IMR-90 (cell line): Measurements from ENCODE around the gene MICALL2. TPM values are rescaled to one million over a fixed set of nuclear protein-coding genes. Genes with fewer than 3 reads are reported as not detected.

ENCODE experiments used
- ATAC-seq: fragments of 200-7000 bp; cut with Tn5 transposase; 2 replicates; pipeline ENCODE4 v1.9.1; 2020; ENCODE audit warnings: low read depth, mild to moderate bottlenecking, moderate library complexity
- BruUV-seq: library from RNA; stranded (reverse); fragments of 400-500 nt; replicated peaks from 2 replicates; lab custom pipeline; 2021; lab: Mats Ljungman, UMichigan
- CTCF ChIA-PET: fragments of 300-600 bp; formaldehyde crosslinking; extraction: SDS; loops from one replicate; lab custom pipeline; 2021; ENCODE audit warnings: antibody characterized with exemption; lab: Yijun Ruan, JAX
- POLR2A ChIA-PET: fragments of 300-600 bp; sonication (Branson Sonifier 250); formaldehyde crosslinking; loops from one replicate; lab custom pipeline; 2022; ENCODE audit warnings: antibody characterized with exemption; ENCODE audit not compliant: unreplicated experiment; lab: Charles Lee
- DNase-seq: peaks from one replicate; pipeline ENCODE4 v3.0.0; 2013
- H2AFZ ChIP-seq: replicated peaks from 2 replicates; pipeline ENCODE3; 2013; ENCODE audit warnings: low read length, mild to moderate bottlenecking; ENCODE audit not compliant: poor library complexity
- H2AK5ac ChIP-seq: 2 replicates; pipeline ENCODE4 v1.6.1; 2013; ENCODE audit warnings: low read depth, low read length, inconsistent platforms
- H2AK9ac ChIP-seq: replicated peaks from 2 replicates; pipeline ENCODE3; 2013; ENCODE audit warnings: mild to moderate bottlenecking, low read depth, low read length, moderate library complexity; ENCODE audit not compliant: poor library complexity
- H2BK120ac ChIP-seq: 2 replicates; pipeline ENCODE4 v1.6.1; 2013; ENCODE audit warnings: low read depth, low read length, inconsistent platforms
- H2BK15ac ChIP-seq: 3 replicates; pipeline ENCODE4 v1.6.1; 2013; ENCODE audit warnings: low read depth, low read length, inconsistent platforms
- H2BK20ac ChIP-seq: 2 replicates; pipeline ENCODE4 v1.6.1; 2013; ENCODE audit warnings: low read depth, mild to moderate bottlenecking, inconsistent platforms, low read length, moderate library complexity
- H2BK5ac ChIP-seq: 2 replicates; pipeline ENCODE4 v1.6.1; 2013; ENCODE audit warnings: mild to moderate bottlenecking, low read depth, low read length, inconsistent platforms; ENCODE audit not compliant: poor library complexity, severe bottlenecking
- H3K14ac ChIP-seq: replicated peaks from 2 replicates; pipeline ENCODE4 v1.6.1; 2013; ENCODE audit warnings: low read depth, low read length, inconsistent platforms
- H3K18ac ChIP-seq: 2 replicates; pipeline ENCODE4 v1.6.1; 2013; ENCODE audit warnings: low read depth, low read length, control low read depth
- H3K23ac ChIP-seq: 2 replicates; pipeline ENCODE4 v1.6.1; 2013; ENCODE audit warnings: low read depth, low read length, inconsistent platforms
- H3K27ac ChIP-seq: 2 replicates; pipeline ENCODE4 v1.5.1; 2013; ENCODE audit warnings: mild to moderate bottlenecking, control low read depth, low read length; ENCODE audit not compliant: insufficient read depth
- H3K27me3 ChIP-seq: 2 replicates; pipeline ENCODE4 v1.6.1; 2013; ENCODE audit warnings: low read length; ENCODE audit not compliant: control insufficient read depth, insufficient read depth
- H3K36me3 ChIP-seq: 2 replicates; pipeline ENCODE4 v1.6.1; 2013; ENCODE audit warnings: low read length, mixed read lengths; ENCODE audit not compliant: control insufficient read depth, insufficient read depth
- H3K4ac ChIP-seq: 2 replicates; pipeline ENCODE4 v1.6.1; 2013; ENCODE audit warnings: low read depth, low read length, inconsistent platforms
- H3K4me1 ChIP-seq: 2 replicates; pipeline ENCODE4 v1.6.1; 2013; ENCODE audit warnings: low read length, mixed read lengths; ENCODE audit not compliant: control insufficient read depth, insufficient read depth
- H3K4me2 ChIP-seq: 2 replicates; pipeline ENCODE4 v1.6.1; 2013; ENCODE audit warnings: low read depth, mild to moderate bottlenecking, control low read depth, low read length, moderate library complexity
- H3K4me3 ChIP-seq: 2 replicates; pipeline ENCODE4 v1.5.1; 2013; ENCODE audit warnings: low read depth, mild to moderate bottlenecking, control low read depth, low read length, moderate library complexity; ENCODE audit not compliant: insufficient read depth
- H3K56ac ChIP-seq: 2 replicates; pipeline ENCODE4 v1.6.1; 2013; ENCODE audit warnings: low read length, inconsistent platforms; ENCODE audit not compliant: insufficient read depth; ENCODE audit errors: extremely low read depth
- H3K79me1 ChIP-seq, 2 experiments: 2 replicates each; pipeline ENCODE4 v1.6.1; 2013; ENCODE audit warnings: low read length in 2 of 2, inconsistent platforms in 1 of 2, low read depth in 1 of 2
- H3K9ac ChIP-seq: 2 replicates; pipeline ENCODE4 v1.6.1; 2013; ENCODE audit warnings: low read depth, low read length, control low read depth
- H3K9me1 ChIP-seq: 2 replicates; pipeline ENCODE4 v1.6.1; 2013; ENCODE audit warnings: low read length, inconsistent platforms; ENCODE audit not compliant: insufficient read depth
- H3K9me3 ChIP-seq: 2 replicates; pipeline ENCODE4 v1.6.1; 2013; ENCODE audit warnings: low read length; ENCODE audit not compliant: control insufficient read depth, insufficient read depth
- H4K20me1 ChIP-seq: 2 replicates; pipeline ENCODE4 v1.6.1; 2013; ENCODE audit warnings: low read length, inconsistent platforms; ENCODE audit not compliant: insufficient read depth
- H4K5ac ChIP-seq: 2 replicates; pipeline ENCODE4 v1.6.1; 2013; ENCODE audit warnings: mild to moderate bottlenecking, low read depth, low read length, control low read depth
- H4K8ac ChIP-seq, 2 experiments: 2 replicates each; pipeline ENCODE4 v1.6.1; 2013; ENCODE audit warnings: low read depth in 2 of 2, low read length in 2 of 2, control low read depth in 1 of 2, inconsistent platforms in 1 of 2
- H4K91ac ChIP-seq: 2 replicates; pipeline ENCODE4 v1.6.1; 2013; ENCODE audit warnings: low read depth, low read length, inconsistent platforms; ENCODE audit not compliant: insufficient read depth
- BHLHE40 ChIP-seq: fragments of 150-350 bp; IDR thresholded peaks from 2 replicates; pipeline ENCODE4 v1.6.1; 2016; ENCODE audit warnings: mild to moderate bottlenecking, low read depth, low read length
- CEBPB ChIP-seq: IDR thresholded peaks from 2 replicates; pipeline ENCODE4 v1.6.1; 2012; ENCODE audit warnings: low read depth, low read length, improper control_type of control experiment
- CHD1 ChIP-seq: IDR thresholded peaks from 2 replicates; pipeline ENCODE4 v1.6.1; 2012; ENCODE audit warnings: low read depth, low read length, improper control_type of control experiment
- CTCF ChIP-seq: conservative IDR thresholded peaks from 2 replicates; pipeline ENCODE4 v1.5.1; 2012; ENCODE audit warnings: mild to moderate bottlenecking, low read depth, low read length, improper control_type of control experiment
- ELK1 ChIP-seq: fragments of 150-350 bp; IDR thresholded peaks from 2 replicates; pipeline ENCODE4 v1.6.1; 2016; ENCODE audit warnings: low read depth, mild to moderate bottlenecking, low read length, moderate library complexity, borderline replicate concordance
- FOS ChIP-seq: fragments of 150-350 bp; IDR thresholded peaks from 2 replicates; pipeline ENCODE4 v1.6.1; 2016; ENCODE audit warnings: low read depth, low read length
- MAZ ChIP-seq: IDR thresholded peaks from 2 replicates; pipeline ENCODE4 v1.6.1; 2012; ENCODE audit warnings: low read depth, mild to moderate bottlenecking, low read length, improper control_type of control experiment, moderate library complexity, borderline replicate concordance
- NFE2L2 ChIP-seq: fragments of 150-350 bp; IDR thresholded peaks from 2 replicates; pipeline ENCODE4 v1.6.1; 2016; ENCODE audit warnings: low read depth, mild to moderate bottlenecking, low read length
- POLR2A ChIP-seq: IDR thresholded peaks from 2 replicates; pipeline ENCODE4 v1.6.1; 2012; ENCODE audit warnings: mild to moderate bottlenecking, low read depth, low read length
- RAD21 ChIP-seq: IDR thresholded peaks from 2 replicates; pipeline ENCODE4 v1.6.1; 2012; ENCODE audit warnings: low read length, improper control_type of control experiment
- RFX5 ChIP-seq: IDR thresholded peaks from 2 replicates; pipeline ENCODE4 v1.8.0; 2012; ENCODE audit warnings: low read depth, mild to moderate bottlenecking, low read length, moderate library complexity
- SMC3 ChIP-seq: fragments of 150-350 bp; IDR thresholded peaks from 2 replicates; pipeline ENCODE4 v1.6.1; 2016; ENCODE audit warnings: low read depth, mild to moderate bottlenecking, antibody characterized with exemption, low read length, moderate library complexity
- WGBS, 2 experiments: methylation state at CpG; one replicate each; pipeline versions ENCODE4 v1.1.5 to v1.1.7; 2013; ENCODE audit warnings: missing lambda C conversion rate in 2 of 2; ENCODE audit not compliant: insufficient read length in 1 of 2; ENCODE audit errors: extremely low coverage in 2 of 2; 5-methylcytosine and 5-hydroxymethylcytosine counted together
- dilution Hi-C: fragments of 300-500 bp; cut with HindIII; formaldehyde crosslinking; loops from one replicate; pipeline ENCODE4 v1.14.3; 2018; ENCODE audit warnings: low sequenced_read_pairs; ENCODE audit not compliant: unreplicated experiment
- in situ Hi-C: fragments of 300-500 bp; cut with MboI; formaldehyde crosslinking; loops from 3 replicates; pipeline ENCODE4 v1.14.3; 2019; ENCODE audit warnings: low sequenced_read_pairs, inconsistent platforms, mixed read lengths
- intact Hi-C: fragments of 100-400 bp; cut with micrococcal nuclease; formaldehyde crosslinking; loops from 2 replicates; pipeline ENCODE4 v1.10.0; 2022
- polyA plus RNA-seq, 3 experiments: library from polyadenylated mRNA; depleted of rRNA; stranded (reverse); fragments of >200 nt; gene quantifications; 2 replicates each; pipeline ENCODE4 v1.2.3, GENCODE V29; 2012; ENCODE audit warnings: low replicate concordance in 1 of 3
- total RNA-seq: library from RNA; depleted of rRNA; stranded (reverse); fragments of >200 nt; gene quantifications from 2 replicates; pipeline ENCODE4 v1.2.3, GENCODE V29; 2012

MICALL2 gene
- total and polyA plus RNA-seq, 2 of the 4 experiments (the other 2 are of a cell fraction): 6.6 to 34.1 TPM

GRCh38 chr7:1496531-1497292 lies 37.4 kb upstream of the MICALL2 start:
- no peak overlapping the region for H3K9ac ChIP-seq
- no peak for ATAC-seq
- H2AFZ ChIP-seq: no peak overlapping the region
- no peak overlapping the region for H2BK120ac ChIP-seq
- no peak overlapping the region for H3K56ac ChIP-seq
- dilution Hi-C loops: no loop called here
- TF ChIP-seq ELK1 (no peak), NFE2L2 (no peak), MAZ (no peak), BHLHE40 (no peak), POLR2A (no peak), FOS (no peak), SMC3 (no peak), CHD1 (no peak), RFX5 (no peak), RAD21 (no peak), CEBPB (no peak), CTCF (no peak)
- POLR2A ChIA-PET: no interaction called here
- no peak overlapping the region for H3K23ac ChIP-seq
- no peak overlapping the region for H4K91ac ChIP-seq
- H3K4me3 ChIP-seq: no peak overlapping the region
- H3K14ac ChIP-seq: no peak overlapping the region
- in situ Hi-C loops: no loop called here
- 0 out of 2 replicates have a peak, but pooled peaks cover 4% of the 10 kb centered on the region for H4K20me1 ChIP-seq
- H3K27ac ChIP-seq: no peak overlapping the region
- no peak overlapping the region for H2BK15ac ChIP-seq
- peaks cover 2 to 19% of the 10 kb centered on the region in 2 experiments; a peak in 3 of 4 replicates for H3K79me1 ChIP-seq
- BruUV-seq: no TSS peak
- no peak overlapping the region for H3K4ac ChIP-seq
- H3K4me1 ChIP-seq: no peaks in the 10 kb centered on the region
- H3K27me3 ChIP-seq: no peaks in the 10 kb centered on the region
- H3K9me1 ChIP-seq: no peaks in the 10 kb centered on the region
- intact Hi-C loops: no loop called here
- WGBS, 2 experiments: 100% methylated on average over 13 of the region's 33 CpGs; no CpG with 5 or more reads in 1 of the 2 experiments
- no peak overlapping the region for H2BK20ac ChIP-seq
- H4K5ac ChIP-seq: no peak overlapping the region
- H3K18ac ChIP-seq: no peak overlapping the region
- H3K4me2 ChIP-seq: no peak overlapping the region
- DNase-seq: no peak
- H2AK5ac ChIP-seq: no peak overlapping the region
- no peak overlapping the region for H2AK9ac ChIP-seq
- no peaks in the 10 kb centered on the region for H3K9me3 ChIP-seq
- CTCF ChIA-PET: no interaction called here
- no peak overlapping the region for H4K8ac ChIP-seq
- peaks cover 63% of the 10 kb centered on the region for H3K36me3 ChIP-seq
- H2BK5ac ChIP-seq: no peak overlapping the region
